HTERT RPE-1 (cell line): ENCODE data around the gene ITGB2.

Experiments used
- in situ Hi-C: fragments of 300-500 bp; cut with MboI; formaldehyde crosslinking; loops from 4 replicates; pipeline ENCODE4 v1.14.3; 2020; ENCODE audit warnings: low sequenced_read_pairs

ITGB2 gene

DNA sequence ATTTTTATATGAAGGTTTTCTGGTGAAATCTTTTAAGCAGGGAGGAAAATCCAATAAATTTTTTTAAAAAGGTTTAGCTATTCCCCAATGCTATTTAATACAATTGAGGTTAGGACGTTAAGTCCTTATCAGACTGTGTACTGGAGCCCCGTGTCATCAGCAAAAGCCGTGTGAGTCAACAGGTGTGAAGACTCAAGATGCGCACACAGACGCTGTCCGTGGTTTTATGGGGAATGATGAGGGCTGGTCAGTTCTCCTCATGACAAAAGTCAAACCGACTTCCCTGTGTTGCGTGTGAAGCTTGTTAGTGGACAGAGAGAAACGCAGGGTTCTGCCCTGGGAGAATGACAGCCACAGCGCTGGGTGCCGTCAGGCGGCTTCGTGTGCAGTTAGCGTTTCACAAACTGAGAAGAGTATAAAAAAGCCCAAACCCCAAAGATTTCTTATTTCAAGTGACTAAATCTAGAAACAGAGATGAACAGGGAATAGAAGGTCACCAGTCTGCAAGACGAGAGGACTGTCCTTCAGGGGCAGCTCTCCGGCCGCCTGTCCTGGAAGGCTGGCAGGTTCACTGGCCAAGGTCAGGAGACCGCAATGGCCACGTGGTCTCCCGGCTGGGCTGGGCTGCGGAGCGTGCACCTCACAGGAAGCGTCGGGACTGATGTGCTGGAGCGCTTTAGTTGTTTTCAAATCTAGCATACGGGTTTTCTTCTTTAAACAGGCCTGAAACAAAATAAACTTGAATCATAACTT lies 69.6 kb downstream of the ITGB2 start:
- in situ Hi-C loops: no loop called here

DNA sequence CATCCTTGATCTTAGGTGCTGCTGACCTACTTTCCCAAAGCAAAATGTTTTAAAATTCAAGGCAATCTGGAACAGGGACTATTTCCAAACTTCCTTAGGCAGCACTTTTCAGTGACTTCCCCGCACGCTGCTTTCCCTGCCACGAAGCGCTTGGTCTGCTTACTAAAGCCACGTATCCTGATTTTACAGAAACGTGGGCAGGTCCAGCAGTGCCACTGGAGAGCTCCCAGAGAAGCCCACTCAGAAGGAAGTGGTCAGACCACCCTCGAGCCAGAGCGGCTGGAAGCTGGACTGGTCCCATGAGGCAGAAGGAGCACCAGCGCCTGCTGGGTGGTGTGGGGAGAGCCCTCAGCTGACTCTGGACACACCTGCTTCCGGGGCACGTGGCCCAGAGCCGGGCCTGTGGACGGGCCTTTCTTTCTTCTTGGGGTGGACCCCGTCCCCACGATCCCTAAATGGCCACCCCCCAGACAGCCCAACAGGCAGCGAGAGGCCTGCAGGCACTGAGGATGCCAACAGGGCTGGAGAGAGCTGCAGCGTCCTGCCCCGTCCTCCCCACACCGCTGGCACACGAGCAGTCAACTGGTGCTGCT lies 70.4 kb downstream of the ITGB2 start:
- in situ Hi-C loops: no loop called here

DNA sequence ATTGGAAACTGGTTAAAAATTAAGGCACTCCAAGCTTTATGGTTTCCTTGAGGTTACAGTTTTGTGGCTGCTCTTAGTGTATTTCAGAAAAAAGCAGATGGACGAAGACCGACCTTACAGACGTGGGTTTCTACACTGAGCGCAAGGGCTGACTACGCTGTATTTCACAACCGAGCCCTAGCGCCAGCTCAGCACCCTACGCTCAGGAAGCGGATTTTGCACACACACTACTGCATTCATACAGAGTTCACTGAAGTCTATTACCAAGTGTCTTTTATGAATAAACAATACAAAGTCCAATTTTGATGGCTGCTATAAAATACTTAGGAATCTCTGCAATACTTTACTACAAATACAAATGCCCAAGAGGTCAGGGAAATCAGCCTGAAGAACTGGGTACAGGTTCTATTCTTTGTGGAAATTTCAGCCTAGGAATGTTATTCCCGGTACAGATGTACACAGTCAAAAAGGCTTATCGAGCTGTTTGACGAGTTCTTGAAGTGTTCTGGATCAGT lies 71.0 kb downstream of the ITGB2 start:
- in situ Hi-C loops: no loop called here

DNA sequence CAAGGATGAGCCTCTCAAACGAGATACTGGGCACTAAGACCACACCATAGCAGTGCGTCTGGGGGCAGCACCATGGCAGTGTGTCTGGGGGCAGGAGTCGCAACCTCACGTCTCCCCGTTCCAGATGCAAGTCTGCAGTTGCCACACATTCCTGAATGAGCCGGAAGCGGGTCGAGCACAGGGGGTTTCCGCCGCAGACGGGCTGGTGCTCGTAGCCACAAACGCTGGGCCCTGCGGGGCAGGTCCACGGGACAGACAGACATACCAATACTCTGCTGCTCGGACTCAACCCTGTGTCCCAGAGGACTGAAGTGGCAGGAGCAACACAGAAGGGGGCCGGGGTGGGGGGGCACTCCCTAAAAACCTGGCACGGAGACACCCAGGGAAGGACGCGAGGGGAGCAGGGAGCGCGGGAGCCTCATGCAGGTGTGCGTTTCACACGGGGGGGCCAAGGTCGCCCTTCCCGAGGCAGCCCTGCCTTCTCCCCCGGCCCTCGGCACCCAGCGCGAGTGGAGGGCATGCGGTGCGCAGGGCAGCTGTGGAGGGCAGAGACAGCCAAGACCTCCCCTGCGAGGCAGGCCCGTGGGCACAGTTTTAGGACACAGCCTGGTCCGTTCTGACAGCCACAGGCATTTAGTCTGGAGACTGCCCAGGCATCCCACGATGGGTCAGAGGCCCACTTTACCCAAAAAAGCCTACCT lies 71.7 kb downstream of the ITGB2 start:
- in situ Hi-C loops: no loop called here

DNA sequence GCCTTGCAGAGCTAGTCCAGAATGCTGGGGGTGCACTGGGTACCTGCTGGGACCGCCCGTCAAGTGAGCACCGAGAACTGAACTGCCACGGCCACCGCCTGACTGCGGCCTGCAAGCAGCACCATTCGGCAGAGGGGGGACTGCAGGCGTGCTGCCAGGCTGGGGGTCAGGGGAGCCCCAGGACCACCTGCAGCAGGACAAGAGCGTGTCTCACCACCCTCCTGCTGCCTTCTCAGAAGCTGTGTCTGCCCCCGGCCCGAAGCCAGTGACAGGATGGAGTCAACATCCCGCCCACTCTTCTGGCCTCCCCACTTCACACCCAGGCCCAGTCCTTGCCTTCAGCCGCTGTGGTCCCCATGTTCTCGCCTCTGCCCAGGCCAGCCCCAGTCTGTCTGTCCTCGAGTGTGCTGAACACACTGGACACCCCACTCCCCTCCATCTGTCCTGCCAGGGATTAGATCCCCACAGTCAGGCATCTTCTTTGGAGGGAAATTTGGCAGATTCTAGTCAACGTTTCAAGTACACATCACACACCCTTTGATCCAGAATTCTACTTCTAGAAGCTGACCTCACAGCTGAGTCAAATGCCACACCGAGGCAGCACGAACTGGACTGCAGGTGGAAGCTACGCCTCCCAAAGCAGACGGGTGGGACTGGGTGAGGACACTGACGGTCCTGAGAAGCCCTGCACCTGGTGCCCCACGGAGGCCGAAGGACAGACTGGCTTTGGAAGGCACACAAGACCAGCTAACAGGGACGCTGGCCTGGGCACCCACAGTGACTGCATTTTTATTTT lies 73.2 kb downstream of the ITGB2 start:
- in situ Hi-C loops: no loop called here

DNA sequence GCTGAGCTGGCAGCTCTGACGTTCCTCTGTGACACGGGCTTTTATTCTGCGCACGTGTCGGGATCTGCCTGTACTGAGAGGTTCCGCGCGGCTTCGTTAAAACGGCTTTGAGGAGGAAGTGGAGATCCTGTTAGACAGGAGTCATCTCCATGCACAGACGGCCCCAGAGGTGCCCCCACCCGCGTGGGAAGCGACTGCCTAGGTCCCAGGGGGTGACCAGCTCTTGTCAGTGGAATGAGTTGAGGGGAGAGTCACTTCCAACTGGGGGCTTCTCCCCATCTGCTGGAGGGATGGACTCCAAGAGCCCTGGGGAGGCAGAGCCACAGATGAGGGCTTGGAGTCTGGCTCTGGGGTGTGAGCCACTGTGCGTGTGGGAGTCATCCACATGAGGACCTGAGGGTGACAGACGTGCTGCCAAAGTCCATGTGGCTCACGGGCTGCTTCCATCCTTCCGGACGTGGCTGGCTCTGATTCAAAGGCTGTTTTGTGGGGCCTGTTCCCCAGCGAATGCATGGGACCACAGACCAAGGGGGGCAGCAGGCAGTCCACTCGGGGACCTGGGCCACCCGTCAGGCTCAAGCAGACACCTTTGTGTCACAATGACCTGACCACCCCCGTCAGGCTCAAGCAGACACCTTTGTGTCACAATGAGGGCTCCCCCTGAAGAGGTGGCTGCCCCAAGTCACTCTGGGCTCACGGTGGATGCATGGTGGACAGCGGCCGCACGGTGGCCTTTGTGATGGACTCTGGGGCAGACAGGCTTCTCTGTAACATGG lies 74.0 kb downstream of the ITGB2 start:
- in situ Hi-C loops: no loop called here

DNA sequence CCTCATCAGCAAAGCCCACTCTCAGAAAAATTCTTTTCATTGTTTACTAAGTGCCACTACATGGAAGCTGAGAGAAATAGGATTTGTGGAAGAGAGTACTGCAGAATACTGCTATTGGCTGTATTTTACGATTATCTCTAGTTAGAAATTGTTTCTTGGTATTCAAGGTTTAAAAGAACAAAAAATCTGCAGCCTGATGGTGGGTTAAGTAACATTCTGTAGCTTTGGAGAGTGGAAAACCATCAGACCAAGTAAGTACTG lies 74.5 kb downstream of the ITGB2 start:
- in situ Hi-C loops: no loop called here

DNA sequence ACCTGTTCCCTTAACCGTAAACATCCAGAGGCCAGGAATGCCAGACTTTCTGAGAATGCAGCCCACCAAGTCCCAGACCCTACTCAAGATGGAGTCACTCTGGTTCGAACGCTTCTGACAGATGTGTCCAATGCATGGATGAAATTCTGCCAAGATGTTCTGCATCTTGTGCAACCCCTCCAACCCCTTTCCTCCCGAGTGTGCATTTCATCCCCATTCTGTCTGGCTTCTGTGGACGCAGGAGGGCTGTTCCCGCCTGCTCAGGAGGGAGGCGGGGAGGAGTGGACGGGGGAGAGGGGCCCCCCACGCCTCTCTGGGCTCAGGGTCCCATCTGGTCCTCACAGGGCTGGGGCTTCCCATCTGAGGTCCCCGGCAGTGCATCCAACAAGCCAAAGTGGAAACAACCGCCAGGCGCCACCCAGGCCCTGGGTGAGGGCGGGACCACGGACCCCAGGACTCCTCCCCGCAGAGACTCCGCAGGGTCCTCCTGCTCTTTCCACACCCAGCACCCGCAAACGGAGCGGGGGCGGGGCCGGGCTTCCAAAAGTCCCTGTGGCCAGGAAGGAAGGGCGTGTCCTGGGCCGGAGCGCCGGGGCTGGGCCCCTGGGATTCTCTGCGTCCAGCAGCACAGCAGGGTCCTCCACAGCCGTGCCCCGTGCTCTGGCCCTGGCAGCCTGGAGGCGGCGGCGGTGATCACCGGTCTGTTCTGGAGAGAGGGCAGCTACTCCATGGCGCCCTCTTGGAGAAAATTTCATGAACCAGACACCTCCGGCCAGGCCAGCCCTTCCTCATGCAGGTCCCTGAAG lies 75.1 kb downstream of the ITGB2 start:
- in situ Hi-C loops: no loop called here

DNA sequence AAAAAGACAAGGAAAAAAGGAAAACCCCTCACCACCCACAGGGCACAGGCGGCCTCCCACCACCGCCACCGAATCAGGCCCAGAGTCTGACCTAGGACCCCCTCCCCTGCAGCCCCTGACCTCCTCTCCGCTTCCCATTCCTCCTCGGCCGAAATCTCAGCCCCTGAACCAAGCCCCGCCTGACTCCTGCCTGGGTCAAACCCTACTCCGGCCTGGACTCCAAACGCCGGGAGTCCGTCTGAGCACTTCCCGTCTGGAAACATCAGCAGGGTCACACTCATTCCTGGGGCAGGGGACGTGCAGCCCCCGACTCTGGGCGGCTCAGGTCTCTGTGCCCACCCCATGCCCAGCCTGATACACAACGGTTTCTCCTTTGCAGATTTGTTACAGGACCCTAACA lies 76.4 kb downstream of the ITGB2 start:
- in situ Hi-C loops: no loop called here

DNA sequence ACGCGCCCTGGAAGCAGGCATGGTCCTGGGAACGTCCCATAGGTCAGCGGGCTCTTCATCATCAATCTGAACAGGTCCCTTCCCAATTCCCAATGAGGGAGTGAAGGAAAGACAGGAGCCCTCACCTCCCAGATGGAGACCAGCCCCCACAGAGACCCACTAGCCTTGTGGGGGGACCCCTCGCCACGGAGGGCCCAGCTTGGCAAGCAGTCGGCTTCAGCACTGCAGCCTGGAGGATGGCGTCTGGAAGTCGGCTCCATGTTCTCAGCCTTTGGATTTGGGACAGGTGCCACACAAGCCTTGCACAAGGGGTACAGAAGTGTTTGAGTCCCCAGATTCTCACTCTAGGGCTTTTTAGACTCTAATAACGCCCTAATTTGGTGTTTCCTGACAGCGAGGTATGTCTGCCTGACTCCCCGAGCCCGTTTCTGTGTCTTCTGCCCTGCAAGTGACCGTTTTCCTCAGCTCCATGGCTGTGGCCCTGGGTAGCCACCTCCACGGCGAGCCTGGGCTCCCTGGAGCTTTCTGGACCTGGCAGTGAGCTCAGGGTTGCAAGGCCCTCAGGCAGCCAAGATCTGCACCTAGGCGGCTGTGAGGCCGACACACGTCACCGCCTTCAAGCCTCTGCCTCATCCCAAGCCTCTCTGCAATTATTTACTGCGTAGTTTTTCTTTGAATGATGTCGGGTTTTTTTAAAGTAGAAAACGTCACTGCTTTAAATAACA lies 77.8 kb downstream of the ITGB2 start:
- in situ Hi-C loops: no loop called here

DNA sequence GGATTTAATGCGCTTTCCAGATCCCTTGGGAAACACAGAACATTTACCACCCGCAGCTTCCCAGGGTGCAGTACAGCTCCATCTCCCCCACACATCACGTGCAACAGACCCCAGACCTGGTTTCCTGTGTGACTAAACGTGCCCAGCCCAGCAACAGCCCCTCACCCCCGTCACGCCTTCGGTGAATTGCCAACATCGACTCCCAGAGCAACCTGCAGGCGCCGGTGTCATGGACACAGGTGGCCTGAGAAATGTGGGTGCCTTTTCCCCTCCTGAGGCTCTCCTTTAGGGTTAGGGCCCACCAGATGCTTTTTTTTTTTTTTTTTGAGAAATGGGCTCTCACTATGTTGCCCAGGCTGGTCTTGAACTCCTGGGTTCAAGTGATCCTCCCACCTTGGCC lies 78.6 kb downstream of the ITGB2 start:
- in situ Hi-C loops: no loop called here

DNA sequence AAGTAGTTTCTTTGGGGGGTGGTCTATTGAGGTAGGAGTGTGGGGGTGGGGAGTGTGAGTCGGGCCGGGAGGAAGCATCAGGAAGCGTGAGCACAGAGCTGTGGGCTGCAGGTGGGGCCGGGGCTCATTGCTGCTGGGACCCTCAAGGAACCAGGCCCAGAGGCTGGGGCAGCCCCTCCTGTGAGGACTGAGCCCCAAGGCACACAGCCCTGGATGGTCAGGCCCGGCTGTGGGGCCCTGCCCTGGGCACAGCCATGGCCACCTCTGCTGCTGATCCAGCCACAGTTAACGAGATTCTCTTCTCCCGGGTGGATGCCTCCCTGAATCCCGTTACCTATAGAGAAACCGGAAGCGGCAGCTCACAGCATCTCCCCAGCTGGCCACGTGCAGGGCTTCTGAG lies 79.9 kb downstream of the ITGB2 start:
- in situ Hi-C loops: no loop called here

DNA sequence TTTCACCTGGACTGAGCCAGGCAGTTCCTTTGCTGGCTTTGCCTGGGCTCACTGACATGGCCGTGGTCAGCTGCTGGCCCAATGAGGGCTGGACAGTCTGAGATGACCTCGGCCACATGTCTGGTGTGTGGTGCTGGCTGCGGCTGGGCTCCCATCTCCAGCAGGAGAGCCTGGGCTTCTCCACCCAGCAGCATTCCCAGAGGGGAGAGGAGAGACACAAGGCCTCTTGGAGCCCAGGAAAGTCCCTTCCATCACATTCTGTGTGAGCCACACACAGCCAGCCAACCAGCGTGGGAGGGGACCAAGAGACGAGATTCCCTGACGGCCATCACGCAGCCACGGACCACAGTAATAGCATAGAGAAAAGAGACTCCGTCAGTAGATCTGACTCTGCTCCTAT lies 81.7 kb downstream of the ITGB2 start:
- in situ Hi-C loops: no loop called here

DNA sequence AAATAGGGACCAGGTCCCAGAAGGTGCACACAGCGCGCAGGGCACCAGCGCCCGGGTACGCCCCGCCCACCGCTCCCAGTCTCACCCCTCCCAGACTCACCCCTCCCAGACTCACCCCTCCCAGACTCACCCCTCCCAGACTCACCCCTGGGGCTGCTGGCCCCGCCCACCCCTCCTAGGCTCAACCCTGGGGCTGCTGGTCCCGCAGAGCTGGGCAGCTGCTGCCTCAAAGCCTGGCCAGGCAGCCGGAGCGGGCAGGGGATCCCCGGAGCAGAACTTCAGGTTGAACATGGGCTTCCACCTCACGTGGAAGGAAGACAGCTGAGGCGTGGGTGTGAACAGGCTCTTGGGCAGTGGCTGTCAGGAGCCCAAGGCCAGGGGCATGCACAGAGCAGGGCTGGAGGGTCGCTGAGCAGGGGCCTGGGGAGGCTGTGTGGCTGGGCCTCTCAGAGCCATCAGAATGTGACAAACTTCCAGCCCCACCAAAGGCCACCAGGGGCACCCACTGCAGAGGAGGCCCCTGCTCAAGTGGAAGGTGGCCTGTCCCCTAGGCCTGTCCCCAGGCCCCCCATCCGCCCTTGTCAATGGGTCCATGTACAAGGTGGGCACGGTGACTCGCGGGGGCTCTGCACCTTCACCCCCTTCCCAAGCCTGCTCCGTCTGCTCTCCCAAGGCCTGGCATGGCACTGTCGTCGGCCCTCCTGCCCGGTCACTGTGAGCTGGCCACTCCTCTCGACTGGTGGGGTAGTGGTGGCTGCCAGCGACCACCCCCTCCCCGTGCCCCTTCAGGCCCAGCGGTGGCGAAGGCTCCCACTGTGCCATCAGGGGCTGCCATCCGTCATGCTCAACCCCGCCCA lies 82.4 kb downstream of the ITGB2 start:
- in situ Hi-C loops: no loop called here

DNA sequence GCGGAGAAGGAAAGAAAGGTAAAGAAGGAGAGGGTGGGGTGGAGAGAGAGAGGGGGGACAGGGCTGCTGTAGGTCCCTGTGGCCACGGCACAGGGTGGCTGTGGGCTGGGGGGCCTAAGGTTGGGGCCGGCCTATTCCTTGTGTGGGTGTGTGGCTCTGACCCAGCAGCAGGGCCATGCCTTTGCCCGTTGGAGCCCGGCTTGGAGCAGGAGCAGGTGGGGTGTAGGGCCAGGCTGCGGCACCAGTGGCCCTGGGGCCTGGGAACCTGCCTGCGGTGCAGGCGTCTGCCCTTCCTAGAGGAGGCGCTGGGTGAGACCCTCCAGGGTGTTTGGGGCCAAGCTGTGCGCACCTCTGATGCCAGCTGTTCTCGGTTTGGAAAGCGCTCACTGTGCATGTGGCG lies 83.2 kb downstream of the ITGB2 start:
- in situ Hi-C loops: no loop called here

DNA sequence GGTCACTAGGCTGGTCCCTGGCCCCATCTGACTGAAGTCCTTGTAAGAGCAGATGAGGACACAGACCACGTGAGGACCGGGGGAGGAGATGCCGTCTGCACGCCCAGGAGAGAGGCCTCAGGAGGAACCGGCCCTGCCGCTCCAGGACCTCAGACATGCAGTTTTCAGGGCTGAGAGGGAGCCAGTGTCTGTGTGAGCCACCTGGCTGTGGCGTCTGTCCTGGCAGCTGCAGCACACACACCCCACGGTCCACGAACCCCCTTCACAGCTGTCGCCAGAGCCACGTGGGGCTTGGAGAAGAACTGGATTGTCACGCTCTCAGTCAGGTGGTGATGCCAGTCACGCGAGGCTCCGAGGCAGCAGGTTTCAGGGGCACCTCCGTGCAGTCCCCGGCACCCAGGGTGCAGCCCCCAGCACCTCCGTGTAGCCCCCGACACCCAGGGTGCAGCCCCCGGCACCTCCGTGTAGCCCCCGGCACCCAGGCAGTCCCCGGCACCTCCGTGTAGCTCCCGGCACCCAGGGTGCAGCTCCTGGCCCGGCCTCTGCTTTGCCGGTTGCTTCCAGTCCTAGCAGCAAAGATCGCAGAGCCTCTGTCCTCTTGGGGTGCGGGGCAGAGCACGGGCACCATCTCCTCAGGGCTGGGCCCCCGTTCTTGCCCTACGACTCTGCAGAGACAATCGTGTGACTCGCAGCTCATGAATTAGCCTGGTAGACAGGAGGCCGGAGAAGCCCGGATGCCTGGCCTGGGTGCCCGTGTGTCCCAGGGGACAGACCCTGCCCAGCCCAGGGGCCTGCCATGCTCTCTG lies 83.8 kb downstream of the ITGB2 start:
- in situ Hi-C loops: no loop called here

DNA sequence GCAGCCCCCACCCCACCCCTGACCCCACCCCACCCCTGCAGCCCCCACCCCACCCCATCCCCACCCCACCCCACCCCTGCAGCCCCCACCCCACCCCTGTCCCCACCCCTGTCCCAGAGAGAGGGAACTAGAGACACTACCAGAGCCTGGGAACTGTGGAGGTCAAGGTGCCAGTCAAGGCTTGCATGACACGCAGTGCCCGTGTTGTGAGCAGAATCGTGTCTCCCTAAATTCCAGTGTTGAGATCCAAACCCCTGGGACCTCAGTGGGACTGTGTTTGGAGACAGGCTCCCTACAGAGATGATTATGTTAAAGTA lies 84.4 kb downstream of the ITGB2 start:
- in situ Hi-C loops: no loop called here
